CD4-positive, alpha-beta T cell treated with Interleukin-17A for 1 hour (primary cell): ENCODE data around the gene TIMM23B.
A peak's percentile ranks its signal among the peaks of the same experiment; 100 is the strongest.
"Not testable (repeated sequence)": the region's sequence is repeated elsewhere in the genome, so short reads cannot be mapped to it uniquely, and the experiment has no call there.

Experiments
- DNase-seq: peaks from one replicate; pipeline ENCODE4 v3.0.0-alpha.2; 2020

The TIMM23B gene

DNA sequence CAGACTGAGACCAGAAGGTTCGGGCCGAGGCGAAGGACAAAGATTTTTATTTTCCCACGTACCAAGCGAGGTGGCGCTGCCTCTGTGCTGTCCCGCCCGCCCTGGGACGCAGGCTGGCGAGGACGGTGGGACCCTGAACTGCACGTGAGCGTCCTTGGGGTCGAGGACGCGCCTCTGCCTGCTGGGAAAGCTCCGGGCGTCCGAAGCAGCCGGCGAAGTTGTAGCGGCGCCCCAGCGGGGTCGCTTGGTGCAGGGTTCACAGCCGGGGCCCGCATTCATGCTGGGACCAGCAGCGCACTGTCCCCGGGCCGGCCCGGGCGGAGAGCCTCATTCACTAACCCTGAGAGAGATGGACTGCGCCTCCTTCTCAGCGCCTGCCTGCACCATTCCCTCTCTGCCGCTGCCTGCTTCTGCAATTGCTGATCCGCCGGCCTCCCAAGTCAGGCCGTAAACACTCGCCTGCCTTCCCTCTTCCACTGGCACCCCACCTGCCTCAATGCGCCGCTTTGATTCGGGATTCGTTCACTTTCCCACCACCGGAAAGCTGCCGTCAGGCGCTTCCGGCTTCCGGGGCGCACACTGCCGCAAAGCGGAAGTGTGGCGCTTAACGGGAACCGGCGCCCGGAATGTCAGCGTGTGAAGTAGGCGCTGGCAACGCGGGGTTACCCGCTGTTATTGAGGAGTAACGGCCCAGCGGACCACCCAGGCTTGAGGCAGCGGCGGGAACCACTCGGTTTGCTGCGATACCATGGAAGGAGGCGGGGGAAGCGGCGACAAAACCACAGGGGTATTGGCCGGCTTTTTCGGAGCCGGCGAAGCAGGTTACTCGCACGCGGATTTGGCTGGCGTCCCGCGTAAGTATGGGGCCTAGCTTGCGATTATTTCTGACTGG, at the start of gene TIMM23B, which contains the start of gene PARG:
Gene TIMM23B, plus strand, starts transcription at position 607 of the 892 bp plus-strand sequence. Its CDS starts 142 bp downstream, at position 749.
Gene PARG, minus strand, starts transcription at position 581 of the 892 bp plus-strand sequence. Its CDS starts 302 bp downstream, at position 279.
- peak; percentile 83 for DNase-seq

- DNase-seq = not testable (repeated sequence)
Observed at GRCh38 chr10:49899999-49900398, 41.9 kb upstream of the TIMM23B start.

- DNase-seq = not testable (repeated sequence)
Observed at GRCh38 chr10:49900406-49900805, 41.4 kb upstream of the TIMM23B start.

- not testable (repeated sequence) for DNase-seq
Observed at GRCh38 chr10:49903829-49904228, 38.0 kb upstream of the TIMM23B start.

DNA sequence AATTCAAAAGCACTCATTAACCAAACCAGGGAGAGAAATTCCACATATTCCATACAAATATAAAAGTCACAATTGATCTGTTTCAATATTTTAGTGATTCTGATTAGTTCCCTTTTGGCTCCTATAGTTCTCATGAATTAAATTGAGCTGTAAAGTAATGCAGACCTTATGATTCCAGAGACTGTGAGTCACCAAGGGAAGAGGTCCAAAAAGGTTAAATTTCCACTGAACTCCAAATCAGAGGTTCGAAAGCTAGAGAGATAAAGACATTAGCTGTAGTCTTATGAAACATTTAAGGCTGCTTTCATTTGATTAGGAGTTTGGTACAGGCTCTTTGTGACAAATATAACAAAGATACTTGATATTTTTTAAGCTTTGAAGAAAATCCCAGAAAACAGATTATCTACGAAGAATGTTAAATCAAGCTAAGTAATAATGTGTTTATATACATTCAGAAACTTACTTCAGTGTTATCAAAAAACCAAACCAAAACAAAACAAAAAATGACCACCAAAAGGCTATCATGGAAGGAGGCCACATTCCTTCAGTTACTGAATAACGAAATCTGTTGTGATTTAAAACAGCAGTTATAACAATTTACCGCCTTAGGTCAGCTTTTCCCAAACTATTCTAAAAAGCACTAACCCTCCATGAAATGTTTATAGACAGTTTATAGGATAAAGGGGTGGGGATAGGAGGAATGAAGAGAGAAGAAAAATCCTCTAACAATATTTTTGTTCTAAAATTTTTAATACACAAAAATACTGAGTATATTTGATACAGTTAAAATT, 33.4 kb upstream of the TIMM23B start:
- not testable (repeated sequence) for DNase-seq

DNA sequence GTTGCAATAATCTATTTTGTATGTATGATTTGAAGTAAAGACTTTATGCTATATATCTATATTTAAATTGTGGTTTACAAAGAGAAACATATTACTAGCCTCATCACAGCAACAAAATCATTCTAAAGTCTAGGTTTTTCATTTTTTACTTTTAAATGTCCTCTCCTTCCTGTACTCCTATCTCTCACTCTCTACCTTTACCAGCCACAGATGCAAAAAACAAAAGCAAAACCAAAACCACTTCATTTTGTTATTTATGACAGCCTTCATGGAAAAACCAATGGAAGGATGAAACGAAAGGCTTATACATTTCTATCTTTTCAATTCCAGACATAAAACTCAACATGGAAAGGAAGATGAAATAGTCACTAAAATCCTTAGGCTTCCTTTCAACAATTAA, 31.6 kb upstream of the TIMM23B start:
- DNase-seq = not testable (repeated sequence)

DNA sequence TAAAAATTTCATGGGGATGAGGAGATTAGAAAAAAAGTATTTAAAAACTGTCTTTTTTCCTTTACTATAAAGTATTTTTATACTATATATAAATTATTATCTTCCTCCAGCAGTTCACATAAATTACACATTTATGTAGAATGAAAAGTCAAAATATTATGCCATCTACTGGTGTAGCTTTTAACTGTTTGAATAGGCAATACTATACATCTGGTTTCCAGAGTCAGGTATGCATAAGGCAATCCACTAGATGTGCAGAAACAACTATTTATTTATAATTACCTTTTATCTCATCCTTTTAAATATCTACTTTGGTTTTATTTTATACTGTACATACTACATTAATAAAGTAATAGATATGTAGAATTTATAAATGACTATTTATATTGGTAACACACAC, 25.4 kb upstream of the TIMM23B start:
- DNase-seq = not testable (repeated sequence)

DNA sequence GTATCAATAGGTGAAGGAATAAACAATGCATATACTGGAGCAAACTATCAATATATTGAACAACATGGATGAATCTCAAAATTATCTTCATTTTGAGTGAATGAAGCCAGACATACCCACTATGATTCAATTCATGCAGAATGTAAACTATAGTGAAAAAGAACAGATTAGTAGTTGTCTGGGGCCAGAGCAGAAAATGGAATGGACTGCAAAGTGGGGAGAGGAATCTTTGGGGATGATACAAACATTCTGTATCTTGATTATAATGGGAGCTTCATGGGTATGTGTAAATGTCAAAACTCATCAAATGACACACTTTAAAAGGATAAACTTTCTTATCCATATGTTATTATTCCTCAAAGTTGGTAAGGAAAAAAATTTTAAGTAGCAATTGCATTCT, 23.9 kb upstream of the TIMM23B start:
- DNase-seq = not testable (repeated sequence)

GRCh38 chr10:49922041-49922440, 19.8 kb upstream of the TIMM23B start:
- not testable (repeated sequence) for DNase-seq

DNA sequence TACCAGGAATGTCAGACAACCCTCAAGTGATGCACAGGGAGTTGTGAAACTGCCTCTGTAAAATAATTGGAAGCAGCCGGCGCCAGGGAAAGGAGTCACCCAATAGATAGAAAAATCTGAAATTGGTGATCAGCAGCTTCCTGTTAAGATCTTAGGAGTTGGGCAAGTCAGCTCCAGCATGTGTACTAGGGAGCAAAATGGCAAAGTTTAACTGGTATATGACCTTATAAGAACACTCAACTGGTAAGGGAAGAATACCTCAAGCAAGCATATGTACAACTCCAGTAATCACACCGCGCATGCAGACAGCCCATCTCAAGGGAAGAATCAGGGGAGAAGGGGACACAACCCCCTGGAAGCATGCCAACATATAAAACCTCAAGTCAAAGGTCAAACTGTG, 18.3 kb upstream of the TIMM23B start:
- DNase-seq = not testable (repeated sequence)

GRCh38 chr10:49931276-49931675, 10.6 kb upstream of the TIMM23B start:
- DNase-seq = not testable (repeated sequence)

DNA sequence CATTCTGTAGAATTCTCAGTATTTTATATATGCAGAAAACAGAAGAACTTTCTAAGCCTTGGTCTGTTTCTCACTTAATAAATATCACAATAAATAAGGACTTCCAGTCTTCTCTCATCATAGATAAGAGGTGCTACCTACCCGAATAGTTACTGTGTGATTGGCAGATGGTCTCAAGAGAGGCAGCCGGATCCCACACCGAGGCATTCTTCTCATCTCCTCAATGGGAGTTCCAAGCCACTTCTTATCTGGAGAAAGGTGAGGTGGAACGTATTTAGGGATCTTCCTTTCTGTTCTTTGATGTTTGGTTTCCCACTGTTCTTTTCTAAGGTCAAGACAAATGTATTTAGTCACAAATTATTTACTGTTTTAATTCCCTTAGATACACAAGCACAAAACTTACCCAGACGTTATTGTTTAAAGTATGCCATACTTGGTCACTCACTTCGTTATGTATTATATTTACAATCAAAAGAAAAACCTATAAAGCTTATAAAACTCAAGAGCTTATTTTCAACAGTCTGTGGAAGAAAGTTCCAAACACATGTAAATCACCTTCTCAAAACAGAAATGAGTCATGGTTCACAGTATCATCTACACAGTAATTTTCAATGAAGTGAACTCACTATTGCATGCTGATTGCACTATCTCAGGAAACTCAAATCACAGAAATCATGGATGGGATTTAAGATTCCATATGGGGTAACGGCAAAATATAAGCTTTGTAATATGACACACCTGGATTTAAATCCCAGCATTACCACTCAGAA, 9.7 kb upstream of the TIMM23B start:
- DNase-seq = not testable (repeated sequence)

DNA sequence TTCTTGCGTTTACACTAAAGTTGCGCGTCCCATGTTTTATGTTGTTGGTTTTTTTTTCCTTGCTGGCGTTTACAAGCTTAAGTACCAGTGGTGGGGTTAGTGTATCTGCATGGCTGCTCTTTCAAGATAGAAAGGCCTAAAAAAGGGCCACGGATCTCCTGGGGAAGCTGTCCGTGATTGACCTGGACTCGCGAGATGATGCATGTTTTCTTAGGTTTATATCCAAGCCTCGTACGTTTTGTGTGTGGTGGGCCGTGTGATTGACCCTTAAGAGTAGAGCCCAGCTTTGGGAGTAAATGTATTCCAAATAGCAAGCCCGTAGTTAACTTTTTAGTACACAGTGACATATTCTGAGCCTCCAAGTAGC, 469 bp downstream of the TIMM23B start:
- not testable (repeated sequence) for DNase-seq

DNA sequence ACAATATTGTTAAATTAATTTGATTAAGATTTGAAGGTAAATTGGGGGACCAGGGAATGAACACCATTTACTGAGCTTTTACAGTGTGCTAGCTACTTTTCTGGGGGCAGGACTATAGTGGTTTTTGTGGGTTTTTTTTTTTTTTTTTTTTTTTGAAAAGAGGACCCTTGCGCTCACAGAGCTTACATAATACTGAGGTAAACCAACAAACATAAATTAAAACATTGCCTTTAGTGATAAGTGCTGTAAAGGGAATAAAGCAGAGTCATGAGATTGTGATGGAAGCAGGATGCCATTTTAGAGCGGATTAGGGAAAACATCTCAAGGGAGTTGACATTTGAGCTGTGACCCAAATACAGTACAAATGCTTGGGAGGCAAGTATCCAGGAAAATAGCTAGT, 1.8 kb downstream of the TIMM23B start:
- not testable (repeated sequence) for DNase-seq

- not testable (repeated sequence) for DNase-seq
Observed at GRCh38 chr10:49948142-49948541, 6.3 kb downstream of the TIMM23B start.

GRCh38 chr10:49948737-49949136, 6.9 kb downstream of the TIMM23B start:
- not testable (repeated sequence) for DNase-seq

GRCh38 chr10:49952006-49952405, 10.2 kb downstream of the TIMM23B start:
- DNase-seq = not testable (repeated sequence)

- not testable (repeated sequence) for DNase-seq
Observed at GRCh38 chr10:49953122-49953521, 11.3 kb downstream of the TIMM23B start.

DNA sequence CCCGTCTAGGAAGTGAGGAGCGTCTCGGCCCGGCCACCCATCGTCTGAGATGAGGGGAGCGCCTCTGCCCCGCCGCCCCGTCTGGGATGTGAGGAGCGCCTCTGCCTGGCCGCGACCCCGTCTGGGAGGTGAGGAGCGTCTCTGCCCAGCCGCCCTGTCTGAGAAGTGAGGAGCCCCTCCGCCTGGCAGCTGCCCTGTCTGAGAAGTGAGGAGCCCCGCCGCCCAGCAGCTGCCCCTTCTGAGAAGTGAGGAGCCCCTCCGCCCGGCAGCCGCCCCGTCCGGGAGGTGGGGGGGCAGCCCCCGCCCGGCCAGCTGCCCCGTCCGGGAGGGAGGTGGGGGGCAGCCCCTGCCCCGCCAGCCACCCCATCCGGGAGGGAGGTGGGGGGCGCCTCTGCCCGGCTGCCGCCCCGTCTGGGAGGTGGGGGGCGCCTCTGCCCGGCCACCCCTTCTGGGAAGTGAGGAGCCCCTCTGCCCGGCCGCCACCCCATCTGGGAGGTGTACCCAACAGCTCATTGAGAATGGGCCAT, 28.5 kb downstream of the TIMM23B start:
- DNase-seq = not testable (repeated sequence)

DNA sequence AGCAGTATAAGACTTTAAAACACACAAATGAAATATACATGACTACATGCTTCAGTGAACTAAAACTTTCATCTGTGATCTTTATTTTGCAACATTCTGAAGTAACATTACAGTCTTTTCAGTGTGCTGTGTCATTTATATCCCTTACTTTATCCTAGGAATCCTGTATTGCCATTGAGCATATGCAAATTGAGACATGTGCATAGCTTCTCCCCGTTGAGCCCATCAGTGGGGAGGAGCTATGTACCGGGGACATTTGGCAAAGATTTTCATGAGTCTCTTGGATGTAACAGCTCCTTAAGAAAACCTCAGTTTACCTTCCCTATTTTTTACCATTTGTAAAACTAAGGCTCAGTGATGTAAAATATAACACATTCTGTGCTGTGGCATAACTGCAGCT, 29.6 kb downstream of the TIMM23B start:
- not testable (repeated sequence) for DNase-seq

GRCh38 chr10:49972094-49972493, 30.2 kb downstream of the TIMM23B start:
- DNase-seq = not testable (repeated sequence)

GRCh38 chr10:49977756-49978155, 35.9 kb downstream of the TIMM23B start:
- DNase-seq = not testable (repeated sequence)
